Fibroblast of pulmonary artery (primary cell): ENCODE results near the gene DOK4.

ENCODE experiments used
- DNase-seq: peaks from one replicate; pipeline ENCODE4 v3.0.0-alpha.2; 2010; ENCODE audit warnings: low read depth
- H3K4me3 ChIP-seq: replicated peaks from 2 replicates; pipeline ENCODE4 v1.5.1; 2011; ENCODE audit warnings: low read depth, mild to moderate bottlenecking, control low read depth, low read length, moderate library complexity
- TF ChIP-seq, protein P1 (sequence below): IDR thresholded peaks from 2 replicates; pipeline ENCODE4 v1.5.1; 2011; ENCODE audit warnings: mild to moderate bottlenecking, control low read depth, low read length, inconsistent platforms; ENCODE audit errors: missing control alignments

DOK4 gene

GRCh38 chr16:57471852-57472664 is 14.2 kb downstream of the DOK4 start:
- TF ChIP-seq, protein P1, sequence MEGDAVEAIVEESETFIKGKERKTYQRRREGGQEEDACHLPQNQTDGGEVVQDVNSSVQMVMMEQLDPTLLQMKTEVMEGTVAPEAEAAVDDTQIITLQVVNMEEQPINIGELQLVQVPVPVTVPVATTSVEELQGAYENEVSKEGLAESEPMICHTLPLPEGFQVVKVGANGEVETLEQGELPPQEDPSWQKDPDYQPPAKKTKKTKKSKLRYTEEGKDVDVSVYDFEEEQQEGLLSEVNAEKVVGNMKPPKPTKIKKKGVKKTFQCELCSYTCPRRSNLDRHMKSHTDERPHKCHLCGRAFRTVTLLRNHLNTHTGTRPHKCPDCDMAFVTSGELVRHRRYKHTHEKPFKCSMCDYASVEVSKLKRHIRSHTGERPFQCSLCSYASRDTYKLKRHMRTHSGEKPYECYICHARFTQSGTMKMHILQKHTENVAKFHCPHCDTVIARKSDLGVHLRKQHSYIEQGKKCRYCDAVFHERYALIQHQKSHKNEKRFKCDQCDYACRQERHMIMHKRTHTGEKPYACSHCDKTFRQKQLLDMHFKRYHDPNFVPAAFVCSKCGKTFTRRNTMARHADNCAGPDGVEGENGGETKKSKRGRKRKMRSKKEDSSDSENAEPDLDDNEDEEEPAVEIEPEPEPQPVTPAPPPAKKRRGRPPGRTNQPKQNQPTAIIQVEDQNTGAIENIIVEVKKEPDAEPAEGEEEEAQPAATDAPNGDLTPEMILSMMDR: no peak
- H3K4me3 ChIP-seq: no peak overlapping the region
- no peak for DNase-seq

- TF ChIP-seq, protein P1: no peak
- no peak overlapping the region for H3K4me3 ChIP-seq
- no peak for DNase-seq
Measured at GRCh38 chr16:57471209-57471608, 15.1 kb downstream of the DOK4 start.

DNA sequence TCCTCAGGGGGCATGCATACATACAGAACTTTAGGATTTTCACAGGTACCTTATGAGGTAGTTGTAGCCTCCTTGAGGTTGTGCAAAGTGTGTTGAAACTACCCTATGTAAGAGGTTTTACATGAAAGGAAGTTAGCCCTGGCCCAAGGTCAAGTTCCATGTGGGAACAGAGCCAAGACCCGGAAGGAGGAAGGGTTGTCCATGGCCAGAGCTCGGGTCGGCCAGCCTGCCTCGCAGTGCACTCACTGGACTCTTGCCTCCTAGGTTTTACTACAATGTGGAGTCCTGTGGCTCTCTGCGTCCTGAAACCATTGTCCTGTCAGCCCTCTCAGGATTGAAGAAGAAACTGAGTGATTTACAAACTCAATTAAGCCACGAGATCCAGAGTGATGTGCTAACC is 15.6 kb downstream of the DOK4 start:
- peak; percentile 81 for DNase-seq
- no peak overlapping the region for H3K4me3 ChIP-seq
- TF ChIP-seq, protein P1: no peak

GRCh38 chr16:57469917-57470470 is 16.3 kb downstream of the DOK4 start:
- TF ChIP-seq, protein P1: no peak
- DNase-seq: no peak
- H3K4me3 ChIP-seq: no peak overlapping the region

DNA sequence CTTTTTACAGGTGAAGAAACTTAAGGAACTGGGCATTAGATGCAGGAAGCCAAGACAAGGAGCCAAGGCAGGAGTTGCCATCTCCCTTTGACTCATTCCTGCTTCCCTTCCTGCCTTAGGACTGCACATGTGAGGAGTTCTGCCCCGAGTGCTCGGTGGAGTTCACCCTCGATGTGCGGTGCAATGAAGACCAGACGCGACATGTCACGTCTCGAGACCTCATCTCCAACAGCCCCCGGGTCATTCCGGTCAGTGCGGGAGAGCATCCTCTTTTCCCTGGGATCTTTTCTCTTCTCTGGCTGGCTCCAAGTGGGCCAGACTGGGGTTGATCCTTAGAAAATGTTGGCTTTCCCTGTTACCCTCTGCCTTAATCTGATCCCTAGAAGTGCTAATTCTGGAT is 17.2 kb downstream of the DOK4 start:
- TF ChIP-seq, protein P1: no peak
- H3K4me3 ChIP-seq: no peak overlapping the region
- no peak for DNase-seq

DNA sequence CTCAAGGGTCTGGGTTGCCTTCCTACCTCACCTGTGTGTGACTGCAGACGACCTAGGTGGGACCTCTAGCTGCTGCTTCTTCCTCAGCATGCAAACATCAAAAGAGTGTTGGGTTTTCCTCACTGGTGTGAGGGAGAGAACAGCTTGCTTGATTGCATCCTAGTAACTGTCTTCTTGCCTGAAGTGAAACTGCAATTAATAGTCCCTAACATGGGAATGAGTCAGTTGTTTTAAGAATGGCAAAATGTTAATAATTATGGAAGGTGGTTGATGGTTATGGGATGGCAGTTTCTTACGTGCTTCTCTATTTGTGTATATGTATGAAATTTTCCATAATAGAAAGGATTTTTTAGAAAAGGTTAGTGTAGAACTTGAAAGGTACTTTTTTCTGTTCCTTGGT is 17.9 kb downstream of the DOK4 start:
- no peak for DNase-seq
- TF ChIP-seq, protein P1: no peak
- H3K4me3 ChIP-seq: no peak overlapping the region

DNA sequence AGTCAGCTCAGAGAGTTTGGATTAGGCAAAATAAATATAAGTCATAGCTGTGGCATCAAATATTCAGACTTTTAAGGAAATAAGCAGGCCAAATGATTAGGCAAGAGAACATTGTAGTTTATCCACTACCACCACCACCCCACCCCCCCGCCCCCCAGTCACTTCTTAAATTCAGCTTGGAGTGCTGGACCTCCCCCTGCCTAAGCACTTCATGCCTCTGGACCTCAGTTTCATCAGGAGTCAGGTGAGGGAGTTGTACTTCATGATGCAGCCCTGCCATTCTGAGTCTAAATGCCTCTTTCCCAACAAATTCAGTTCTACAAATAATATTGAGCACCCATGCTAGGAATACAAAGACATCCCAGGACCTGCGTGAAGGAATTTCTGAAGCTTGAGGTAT is 21.8 kb downstream of the DOK4 start:
- TF ChIP-seq, protein P1: no peak
- no peak for DNase-seq
- no peak overlapping the region for H3K4me3 ChIP-seq
